Measurements from ENCODE around the gene C10orf71. TPM values are rescaled to one million over a fixed set of nuclear protein-coding genes. Genes with fewer than 3 reads are reported as not detected.
A peak's percentile ranks its signal among the peaks of the same experiment; 100 is the strongest.

Gene C10orf71
- total RNA-seq, 1 experiment from 2014 or later, result not detected

DNA sequence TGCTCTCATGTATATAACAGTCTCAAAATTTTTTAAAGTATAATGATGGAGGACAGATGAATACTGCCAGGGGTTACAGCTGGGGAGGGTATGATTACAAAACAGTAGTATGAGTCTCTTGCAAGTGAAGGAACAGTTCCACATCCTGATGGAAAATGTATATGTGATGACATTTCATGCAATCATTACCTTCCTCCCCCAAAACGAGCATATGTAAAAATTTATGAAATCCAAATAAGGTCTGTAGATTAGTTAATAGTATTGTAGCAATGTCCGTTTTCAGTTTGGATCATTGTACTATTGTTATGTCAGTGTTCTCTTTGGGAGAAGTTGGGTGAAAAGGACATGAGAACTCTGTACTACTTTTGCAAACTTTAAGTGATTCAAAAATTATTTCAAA lies 58.9 kb downstream of the C10orf71 start:
- H3K9me3 Mint-ChIP-seq (ENCODE audit: unreplicated experiment), result no peaks in the 10 kb centered on the region
- DNase-seq (ENCODE audit: unreplicated experiment), result no peak
- ChIA-PET CTCF (interaction anchor here (0.6 kb wide), 2 partner anchors 130 to 483 kb away, joined by 4 to 6 read pairs; no protein-coding TSS in a partner anchor), POLR2A (no interaction called here)
- H3K27ac Mint-ChIP-seq (ENCODE audit: low read depth, unreplicated experiment), result no peak overlapping the region
- H3K27me3 Mint-ChIP-seq (ENCODE audit: insufficient read depth, unreplicated experiment), result peaks cover 11% of the 10 kb centered on the region
- TF ChIP-seq CTCF (IDR thresholded peaks at IDR 0.05; ENCODE audit: unreplicated experiment), result no peak
- no peak overlapping the region for H3K4me3 Mint-ChIP-seq (ENCODE audit: unreplicated experiment)
- no peaks in the 10 kb centered on the region for H3K4me1 Mint-ChIP-seq (ENCODE audit: insufficient read depth, unreplicated experiment)
- intact Hi-C loops (cut with micrococcal nuclease), result no loop called here
- BruUV-seq (replicated peaks), result no TSS peak
- H3K36me3 Mint-ChIP-seq (ENCODE audit: insufficient read depth, unreplicated experiment), result no peaks in the 10 kb centered on the region

- TF ChIP-seq CTCF (IDR thresholded peaks at IDR 0.05; ENCODE audit: unreplicated experiment), result no peak
- no TSS peak for BruUV-seq (replicated peaks)
- CTCF ChIA-PET, result interaction anchor here (0.6 to 1.3 kb wide), 4 partner anchors 41 to 155 kb away, joined by 3 to 4 read pairs (median 4); no protein-coding TSS in a partner anchor
- Mint-ChIP-seq H3K9me3 (ENCODE audit: unreplicated experiment) (no peaks in the 10 kb centered on the region), H3K4me1 (ENCODE audit: insufficient read depth, unreplicated experiment) (no peaks in the 10 kb centered on the region), H3K27me3 (ENCODE audit: insufficient read depth, unreplicated experiment) (peaks cover 19% of the 10 kb centered on the region), H3K27ac (ENCODE audit: low read depth, unreplicated experiment) (no peak overlapping the region), H3K36me3 (ENCODE audit: insufficient read depth, unreplicated experiment) (no peaks in the 10 kb centered on the region), H3K4me3 (ENCODE audit: unreplicated experiment) (no peak overlapping the region)
- POLR2A ChIA-PET, result no interaction called here
- peak; percentile 34 for DNase-seq (ENCODE audit: unreplicated experiment)
- intact Hi-C loops (cut with micrococcal nuclease), result no loop called here
Measured at GRCh38 chr10:49359349-49360270, 60.6 kb downstream of the C10orf71 start.

DNA sequence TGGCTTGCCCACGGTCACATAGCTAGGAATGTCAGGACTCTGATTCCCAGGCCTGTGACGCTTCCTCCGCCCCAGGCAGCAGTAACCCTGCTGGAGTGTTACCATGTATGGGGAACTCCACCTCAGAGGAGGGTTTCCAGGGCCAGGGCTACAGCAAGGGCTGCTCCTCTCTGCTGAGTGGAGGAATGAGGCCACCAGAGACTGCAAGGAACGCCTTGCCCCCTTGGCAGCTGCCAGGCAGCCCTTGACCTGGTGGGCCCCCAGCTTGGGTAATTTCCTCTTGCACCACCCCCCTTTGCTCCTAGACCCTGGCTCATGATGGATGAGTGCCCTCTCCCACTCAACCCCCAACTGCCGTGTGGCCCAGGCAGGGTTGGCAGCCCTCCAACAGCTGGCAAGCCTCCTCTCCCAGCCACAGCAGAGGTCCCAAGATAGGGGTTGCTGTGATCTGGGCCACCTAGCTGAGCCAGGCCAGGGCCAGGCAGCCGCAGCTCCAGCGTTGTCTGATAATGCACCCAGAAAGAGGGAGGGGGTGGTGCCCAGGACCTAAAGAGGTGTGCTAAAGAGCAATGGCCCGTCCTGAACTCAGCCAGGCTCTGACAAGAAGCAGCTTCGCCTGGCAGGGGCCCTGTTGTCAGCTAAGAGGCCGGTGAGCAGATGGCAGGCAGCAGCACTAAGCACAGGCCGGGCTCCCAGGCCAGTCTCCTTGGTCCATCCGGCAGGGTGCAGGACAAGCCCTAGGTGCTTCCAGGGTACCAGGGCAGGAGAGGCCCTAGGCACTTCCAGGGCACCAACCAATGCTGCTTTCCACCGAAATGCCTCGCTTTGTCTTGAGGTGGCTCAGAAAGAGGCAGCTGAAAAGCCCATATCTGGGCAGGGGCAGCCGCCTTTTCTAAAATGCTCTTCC lies 61.6 kb downstream of the C10orf71 start:
- no peak overlapping the region for H3K4me3 Mint-ChIP-seq (ENCODE audit: unreplicated experiment)
- ChIA-PET POLR2A (interaction anchor here (0.6 kb wide), 1 partner anchor 863 kb away, joined by 3 read pairs; no protein-coding TSS in a partner anchor), CTCF (interaction anchor here (0.5 to 1.3 kb wide), 3 partner anchors 21 to 47 kb away, joined by 3 to 4 read pairs (median 3); no protein-coding TSS in a partner anchor)

More for the DNA sequence above, 61.6 kb downstream of the C10orf71 start:
- intact Hi-C loops (cut with micrococcal nuclease), result no loop called here
- Mint-ChIP-seq H3K27me3 (ENCODE audit: insufficient read depth, unreplicated experiment) (peaks cover 28% of the 10 kb centered on the region), H3K36me3 (ENCODE audit: insufficient read depth, unreplicated experiment) (peaks cover 4% of the 10 kb centered on the region), H3K9me3 (ENCODE audit: unreplicated experiment) (no peaks in the 10 kb centered on the region), H3K4me1 (ENCODE audit: insufficient read depth, unreplicated experiment) (no peaks in the 10 kb centered on the region), H3K27ac (ENCODE audit: low read depth, unreplicated experiment) (no peak overlapping the region)
- no TSS peak for BruUV-seq (replicated peaks)
- TF ChIP-seq CTCF (IDR thresholded peaks at IDR 0.05; ENCODE audit: unreplicated experiment), result no peak
- DNase-seq (ENCODE audit: unreplicated experiment), result peak; percentile 6

Measured in MCF 10A (cell line).